Transverse colon (tissue), 4 donors: Measurements from ENCODE around the gene ANKRD44. TPM values are rescaled to one million over a fixed set of nuclear protein-coding genes. Genes with fewer than 3 reads are reported as not detected.

Experiments used
- DNase-seq: peaks from one replicate; pipeline ENCODE4 v3.0.0-alpha.2; 2019
- H3K27ac ChIP-seq, 4 donors: fragments of 200-600 bp; sonication (generic); 2 replicates each; pipeline ENCODE4 v1.5.1; 2016 to 2018; ENCODE audit warnings: inconsistent platforms in 4 of 4
- H3K27me3 ChIP-seq: fragments of 200-600 bp; sonication (generic); 2 replicates; pipeline ENCODE4 v1.5.1; 2017; ENCODE audit warnings: inconsistent platforms
- H3K36me3 ChIP-seq, 4 donors: fragments of 200-600 bp; sonication (generic); 2 replicates each; pipeline ENCODE4 v1.5.1; 2017 to 2019; ENCODE audit warnings: inconsistent platforms in 4 of 4
- H3K4me1 ChIP-seq, 4 donors: fragments of 200-600 bp; sonication (generic); 2 replicates each; pipeline ENCODE4 v1.5.1; 2017 to 2020; ENCODE audit warnings: inconsistent platforms in 4 of 4
- H3K4me3 ChIP-seq, 4 donors: fragments of 200-600 bp; sonication (generic); 1 replicate in 1 of 4; 2 replicates in 3 of 4; pipeline versions ENCODE4 v1.5.1 to v1.6.1; 2017 to 2019; ENCODE audit warnings: inconsistent platforms in 4 of 4
- H3K9me3 ChIP-seq, 2 donors: fragments of 200-600 bp; sonication (generic); 2 replicates each; pipeline ENCODE4 v1.5.1; 2017 to 2019; ENCODE audit warnings: inconsistent platforms in 2 of 2
- CTCF ChIP-seq, 5 experiments: fragments of 200-600 bp in 3 of 5; fragments of 450-650 bp in 2 of 5; sonication (generic) in 3 of 5; IDR thresholded peaks; 1 replicate in 2 of 5; 2 replicates in 3 of 5; pipeline ENCODE4 v1.5.1; 2016 to 2017; ENCODE audit warnings: antibody characterized with exemption in 5 of 5, inconsistent platforms in 3 of 5, mild to moderate bottlenecking in 2 of 5, moderate library complexity in 1 of 5
- EP300 ChIP-seq: sonication (generic); formaldehyde crosslinking; IDR thresholded peaks from one replicate; pipeline ENCODE4 v1.6.1; 2017; ENCODE audit warnings: antibody characterized with exemption, low read depth
- POLR2A ChIP-seq: fragments of 450-650 bp; IDR thresholded peaks from one replicate; pipeline ENCODE4 v1.6.1; 2016; ENCODE audit warnings: antibody characterized with exemption, mild to moderate bottlenecking, moderate library complexity
- POLR2AphosphoS5 ChIP-seq, 3 donors: sonication (generic); formaldehyde crosslinking; IDR thresholded peaks; one replicate each; pipeline ENCODE4 v1.6.1; 2016; ENCODE audit warnings: antibody characterized with exemption in 3 of 3
- WGBS, 2 donors: methylation state at CpG; one replicate each; pipeline ENCODE4 v1.1.5; 2018; ENCODE audit warnings: low coverage in 1 of 2; 5-methylcytosine and 5-hydroxymethylcytosine counted together
- in situ Hi-C, 4 donors: fragments of 200-750 bp; cut with MboI; loops; one replicate each; pipeline versions ENCODE4 v1.15.0 to v1.15.1; 2017; ENCODE audit warnings: low sequenced_read_pairs in 3 of 4, low pct_ligation_motif_present in 1 of 4, low pct_unique_long_range_greater_than_20kb in 1 of 4
- intact Hi-C: fragments of 100-400 bp; cut with DNase I; formaldehyde crosslinking; loops from one replicate; pipeline ENCODE4 v1.15.1; 2023; ENCODE audit warnings: low total_unique reads
- total RNA-seq, 4 donors: library from RNA; depleted of rRNA; stranded (reverse); fragments of >200 nt; gene quantifications; one replicate each; pipeline ENCODE4 v1.1.0, GENCODE V29; 2016

ANKRD44 gene
- total RNA-seq, 4 donors from 2014 or later: 13.9 to 46.8 (median 27.5) TPM

GRCh38 chr2:197270601-197271000 is 40.0 kb downstream of the ANKRD44 start:
- 67 to 93% methylated on average over 1 to 3 of the region's 3 CpGs for WGBS, 2 donors
- Histone ChIP-seq H3K9me3 (no peaks in the 10 kb centered on the region), H3K36me3 (no peaks in the 10 kb centered on the region), H3K27me3 (no peaks in the 10 kb centered on the region), H3K27ac (no peak overlapping the region), H3K4me1 (peaks cover 6 to 44% (median 15%) of the 10 kb centered on the region in 4 donors), H3K4me3 (no peak overlapping the region)
- in situ Hi-C loops: no loop called here
- intact Hi-C loops: no loop called here
- TF ChIP-seq CTCF (IDR thresholded peaks at IDR 0.05) (no peak), POLR2A (no peak), EP300 (no peak), POLR2AphosphoS5 (IDR thresholded peaks at IDR 0.05) (no peak)
- no peak for DNase-seq

- Histone ChIP-seq H3K4me1 (peaks cover 6 to 52% (median 17%) of the 10 kb centered on the region in 4 donors), H3K4me3 (no peak overlapping the region), H3K9me3 (no peaks in the 10 kb centered on the region), H3K36me3 (no peaks in the 10 kb centered on the region), H3K27ac (peak overlapping the region in 1 of 4 donors; percentile 16), H3K27me3 (no peaks in the 10 kb centered on the region)
- intact Hi-C loops: no loop called here
- in situ Hi-C loops: no loop called here
- TF ChIP-seq POLR2A (no peak), CTCF (IDR thresholded peaks at IDR 0.05) (no peak), POLR2AphosphoS5 (IDR thresholded peaks at IDR 0.05) (no peak), EP300 (no peak)
- DNase-seq: no peak
These were observed 40.8 kb downstream of the ANKRD44 start for GRCh38 chr2:197269815-197270214.

GRCh38 chr2:197268786-197269584 is 41.6 kb downstream of the ANKRD44 start:
- Histone ChIP-seq H3K4me1 (peaks cover 9 to 61% (median 20%) of the 10 kb centered on the region in 4 donors), H3K27me3 (no peaks in the 10 kb centered on the region), H3K27ac (peak overlapping the region in 1 of 4 donors; percentile 16), H3K36me3 (no peaks in the 10 kb centered on the region), H3K4me3 (no peak overlapping the region), H3K9me3 (no peaks in the 10 kb centered on the region)
- TF ChIP-seq POLR2AphosphoS5 (IDR thresholded peaks at IDR 0.05): no peak
- TF ChIP-seq CTCF (IDR thresholded peaks at IDR 0.05): no peak
- no peak for TF ChIP-seq EP300
- no peak for TF ChIP-seq POLR2A
- WGBS, 2 donors: 68% methylated on average over 7 of the region's 7 CpGs
- no peak for DNase-seq
- in situ Hi-C loops (no loop called here), intact Hi-C loops (no loop called here)

- no peak overlapping the region for H3K4me3 ChIP-seq
- no peak for TF ChIP-seq POLR2A
- TF ChIP-seq POLR2AphosphoS5 (IDR thresholded peaks at IDR 0.05): no peak
- no peak for DNase-seq
- no peaks in the 10 kb centered on the region for H3K9me3 ChIP-seq
- H3K36me3 ChIP-seq: no peaks in the 10 kb centered on the region
- no peaks in the 10 kb centered on the region for H3K27me3 ChIP-seq
- H3K4me1 ChIP-seq: peaks cover 17 to 75% (median 28%) of the 10 kb centered on the region in 4 donors
- no peak overlapping the region for H3K27ac ChIP-seq
- intact Hi-C loops: no loop called here
- in situ Hi-C loops: no loop called here
- 65 to 72% methylated on average over 3 of the region's 3 CpGs for WGBS, 2 donors
These were observed 44.1 kb downstream of the ANKRD44 start for GRCh38 chr2:197266477-197266876.
